ENCODE results near the gene CENPT.

Gene CENPT

DNA sequence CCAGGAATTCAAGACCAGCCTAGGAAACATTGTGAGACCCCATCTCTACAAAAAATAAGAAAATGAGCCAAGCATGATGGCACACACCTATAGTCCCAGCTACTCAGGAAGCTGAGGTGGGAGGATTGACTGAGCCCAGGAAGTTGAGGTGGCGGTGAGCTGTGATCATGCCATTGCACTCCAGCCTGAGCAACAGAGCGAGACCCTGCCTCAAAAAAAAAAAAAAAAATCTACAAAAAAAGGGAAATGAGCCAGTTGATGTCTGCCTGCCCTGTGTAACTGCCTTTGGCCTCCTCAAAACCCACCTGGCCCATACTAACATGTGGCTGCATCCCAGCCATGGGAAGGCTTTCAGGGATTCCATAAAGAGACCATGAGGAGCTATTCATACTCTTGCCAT is 45.6 kb downstream of the CENPT start:
- H3K4me3 ChIP-seq (ENCODE audit: low read depth, low read length): no peak overlapping the region
- TF ChIP-seq, protein P1, sequence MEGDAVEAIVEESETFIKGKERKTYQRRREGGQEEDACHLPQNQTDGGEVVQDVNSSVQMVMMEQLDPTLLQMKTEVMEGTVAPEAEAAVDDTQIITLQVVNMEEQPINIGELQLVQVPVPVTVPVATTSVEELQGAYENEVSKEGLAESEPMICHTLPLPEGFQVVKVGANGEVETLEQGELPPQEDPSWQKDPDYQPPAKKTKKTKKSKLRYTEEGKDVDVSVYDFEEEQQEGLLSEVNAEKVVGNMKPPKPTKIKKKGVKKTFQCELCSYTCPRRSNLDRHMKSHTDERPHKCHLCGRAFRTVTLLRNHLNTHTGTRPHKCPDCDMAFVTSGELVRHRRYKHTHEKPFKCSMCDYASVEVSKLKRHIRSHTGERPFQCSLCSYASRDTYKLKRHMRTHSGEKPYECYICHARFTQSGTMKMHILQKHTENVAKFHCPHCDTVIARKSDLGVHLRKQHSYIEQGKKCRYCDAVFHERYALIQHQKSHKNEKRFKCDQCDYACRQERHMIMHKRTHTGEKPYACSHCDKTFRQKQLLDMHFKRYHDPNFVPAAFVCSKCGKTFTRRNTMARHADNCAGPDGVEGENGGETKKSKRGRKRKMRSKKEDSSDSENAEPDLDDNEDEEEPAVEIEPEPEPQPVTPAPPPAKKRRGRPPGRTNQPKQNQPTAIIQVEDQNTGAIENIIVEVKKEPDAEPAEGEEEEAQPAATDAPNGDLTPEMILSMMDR (IDR thresholded peaks at IDR 0.05; ENCODE audit: borderline replicate concordance, insufficient read depth, low read depth, low read length): no peak

DNA sequence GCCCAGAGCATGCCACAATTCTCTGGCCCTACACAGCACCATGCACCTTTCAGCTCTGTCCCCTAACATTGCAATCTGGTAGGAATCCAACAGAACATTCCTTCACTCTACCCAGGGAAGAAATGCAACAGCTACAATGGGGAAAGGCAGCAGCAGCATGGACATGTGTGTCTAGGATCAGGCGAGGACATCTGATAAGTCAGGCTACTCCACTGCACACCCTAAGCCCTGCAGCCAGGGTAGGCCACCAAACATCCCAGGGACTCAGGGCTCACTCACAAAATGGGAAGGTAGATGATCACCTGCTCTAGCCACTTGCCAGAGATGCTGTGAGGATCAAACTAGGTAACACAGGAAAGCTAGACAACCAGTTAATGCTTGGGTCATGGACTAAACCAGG is 46.3 kb downstream of the CENPT start:
- no peak overlapping the region for H3K4me3 ChIP-seq (ENCODE audit: low read depth, low read length)
- TF ChIP-seq, protein P1 (IDR thresholded peaks at IDR 0.05; ENCODE audit: borderline replicate concordance, insufficient read depth, low read depth, low read length): no peak

DNA sequence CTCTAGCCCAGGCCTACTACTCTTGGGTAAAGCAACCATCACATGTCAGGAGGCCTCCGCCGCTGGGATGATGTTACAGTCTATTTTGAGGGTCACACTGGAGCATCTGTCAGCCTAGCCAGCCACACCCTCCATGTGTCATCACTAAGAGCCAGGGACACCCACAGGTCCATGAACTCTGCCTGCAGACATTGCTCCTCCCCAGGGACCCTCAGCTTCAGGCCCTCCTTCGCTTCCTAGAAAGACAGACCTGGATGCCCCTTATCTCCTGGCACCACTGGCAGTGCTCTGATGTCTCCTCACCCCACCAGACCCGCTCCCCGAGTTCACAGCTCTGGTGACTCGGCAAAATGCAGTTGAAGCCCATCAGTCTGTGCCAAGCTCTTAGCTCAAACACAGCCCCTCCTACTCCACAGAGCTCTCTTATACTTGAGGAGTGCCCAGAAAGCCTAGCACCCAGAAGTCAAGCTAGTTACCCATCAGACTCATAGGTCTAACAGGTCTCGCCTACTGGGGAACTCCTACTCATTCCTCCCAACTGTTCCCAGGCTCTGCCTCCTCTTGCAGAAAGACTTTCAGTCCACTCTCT is 47.1 kb downstream of the CENPT start:
- TF ChIP-seq, protein P1 (IDR thresholded peaks at IDR 0.05; ENCODE audit: borderline replicate concordance, insufficient read depth, low read depth, low read length): no peak
- H3K4me3 ChIP-seq (ENCODE audit: low read depth, low read length): no peak overlapping the region

DNA sequence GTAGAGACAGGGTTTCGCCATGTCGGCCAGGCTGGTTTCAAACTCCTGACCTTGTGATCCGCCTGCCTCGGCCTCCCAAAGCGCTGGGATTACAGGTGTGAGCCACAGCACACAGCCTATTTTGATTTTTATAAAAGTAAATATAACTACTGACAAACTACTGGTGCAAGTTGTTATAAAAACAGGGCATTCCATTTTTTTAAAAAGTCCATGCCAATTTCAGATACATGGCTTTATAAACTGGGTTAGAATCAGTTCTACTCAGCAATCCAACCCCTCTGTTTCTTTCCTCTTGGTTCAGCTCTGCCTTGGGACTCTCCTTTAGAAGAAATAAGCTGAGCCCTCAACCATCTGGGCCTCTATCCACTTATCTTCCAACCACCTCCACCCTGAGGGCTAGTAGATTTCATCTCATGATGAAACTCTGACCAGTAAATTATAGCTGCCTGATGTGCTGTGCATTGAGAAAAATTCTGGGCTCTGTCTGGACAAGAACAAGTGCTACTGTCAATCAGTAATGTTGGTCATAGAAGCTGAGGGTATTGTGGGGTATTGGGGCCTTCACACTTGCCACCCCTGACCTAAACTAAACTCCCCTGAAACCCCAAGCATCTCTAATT is 51.3 kb downstream of the CENPT start:
- TF ChIP-seq, protein P1 (IDR thresholded peaks at IDR 0.05; ENCODE audit: borderline replicate concordance, insufficient read depth, low read depth, low read length): no peak
- H3K4me3 ChIP-seq (ENCODE audit: low read depth, low read length): no peak overlapping the region

DNA sequence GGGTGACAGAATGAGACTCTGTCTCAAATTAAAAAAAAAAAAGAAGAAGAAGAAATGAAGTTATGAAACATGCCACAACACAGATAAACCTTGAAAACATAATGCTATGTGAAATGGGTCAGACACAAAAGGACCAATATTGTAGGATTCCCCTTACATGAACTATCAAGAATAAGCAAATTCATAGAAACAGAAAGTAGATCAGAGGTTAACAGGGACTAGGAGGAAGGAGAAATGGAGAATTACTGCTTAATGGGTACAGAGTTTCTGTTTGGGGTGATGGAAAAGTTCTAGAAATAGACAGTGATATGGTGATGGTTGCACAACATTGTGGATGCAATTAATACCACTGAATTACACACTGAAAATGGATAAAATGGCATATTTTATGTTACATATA is 57.4 kb downstream of the CENPT start:
- TF ChIP-seq, protein P1 (IDR thresholded peaks at IDR 0.05; ENCODE audit: borderline replicate concordance, insufficient read depth, low read depth, low read length): no peak
- H3K4me3 ChIP-seq (ENCODE audit: low read depth, low read length): no peak overlapping the region

DNA sequence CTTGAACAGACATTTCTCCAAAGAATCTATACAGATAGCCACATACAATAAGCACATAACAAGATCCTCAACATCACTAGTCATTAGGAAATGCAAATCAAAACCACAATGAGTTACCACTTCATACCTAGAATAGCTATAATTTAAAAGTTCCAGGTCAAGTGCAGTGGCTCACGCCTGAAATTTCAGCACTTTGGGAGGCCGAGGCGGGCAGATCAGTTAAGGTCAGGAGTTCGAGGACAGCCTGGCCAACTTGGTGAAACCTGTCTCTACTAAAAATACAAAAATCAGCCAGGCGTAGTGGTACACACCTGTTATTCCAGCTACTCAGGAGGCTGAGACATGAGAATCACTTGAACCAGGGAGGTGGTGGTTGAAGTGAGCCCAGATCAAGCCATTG is 61.0 kb downstream of the CENPT start:
- no peak overlapping the region for H3K4me3 ChIP-seq (ENCODE audit: low read depth, low read length)
- TF ChIP-seq, protein P1 (IDR thresholded peaks at IDR 0.05; ENCODE audit: borderline replicate concordance, insufficient read depth, low read depth, low read length): no peak

DNA sequence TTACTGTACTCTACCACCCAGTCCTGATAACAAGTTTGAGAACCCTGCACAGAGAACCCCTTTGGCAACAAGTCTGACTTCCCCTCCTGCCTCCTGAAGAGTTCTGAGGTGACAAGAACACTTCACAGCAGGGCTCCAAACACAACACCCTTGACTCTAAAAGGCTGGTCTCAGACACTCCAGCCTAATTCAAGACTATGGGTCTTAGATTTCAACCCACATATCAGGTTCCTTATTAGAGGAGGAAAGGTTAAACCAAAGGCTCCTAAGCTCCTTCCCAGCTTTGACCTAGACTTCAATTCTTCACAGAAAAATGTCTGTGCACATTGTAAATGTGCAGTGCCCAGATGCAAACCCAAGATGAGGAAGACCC is 64.2 kb downstream of the CENPT start:
- no peak overlapping the region for H3K4me3 ChIP-seq (ENCODE audit: low read depth, low read length)
- TF ChIP-seq, protein P1 (IDR thresholded peaks at IDR 0.05; ENCODE audit: borderline replicate concordance, insufficient read depth, low read depth, low read length): no peak

Data from GM12875 (cell line).